NCI-H2107 treated with DMSO at 0.1 percent for 48 hours (cell line): ENCODE measurements around the gene PLIN1.

Experiments used
- DNase-seq: peaks from one replicate; lab custom pipeline; 2025; ENCODE audit not compliant: unreplicated experiment; lab: John Stamatoyannopoulos, UW

Gene PLIN1

GRCh38 chr15:89672221-89673164 lies 6.7 kb downstream of the PLIN1 start:
- DNase-seq: no peak

GRCh38 chr15:89671687-89672086 lies 7.5 kb downstream of the PLIN1 start:
- no peak for DNase-seq

- DNase-seq: no peak
Measured at GRCh38 chr15:89670971-89671560, 8.1 kb downstream of the PLIN1 start.

DNA sequence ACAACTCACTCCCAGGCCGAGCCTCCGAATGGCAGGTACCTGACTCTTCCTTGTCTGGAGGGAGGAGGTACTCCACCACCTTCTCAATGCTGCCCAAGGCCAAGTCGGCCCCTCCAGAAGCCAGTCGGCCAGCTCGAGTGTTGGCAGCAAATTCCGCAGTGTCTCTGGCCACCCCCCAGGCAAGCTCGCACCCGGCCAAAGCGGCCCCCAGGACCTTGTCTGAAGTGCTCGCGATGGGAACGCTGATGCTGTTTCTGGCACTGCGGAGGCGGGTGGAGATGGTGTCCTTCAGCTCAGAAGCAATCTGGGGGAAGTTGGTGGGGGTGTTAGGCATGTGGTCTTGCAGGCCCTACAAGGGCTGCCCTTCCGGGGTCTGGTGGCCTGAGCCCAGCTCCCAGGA lies 9.2 kb downstream of the PLIN1 start:
- DNase-seq: no peak

- no peak for DNase-seq
Measured at GRCh38 chr15:89669309-89669865, 9.8 kb downstream of the PLIN1 start.

DNA sequence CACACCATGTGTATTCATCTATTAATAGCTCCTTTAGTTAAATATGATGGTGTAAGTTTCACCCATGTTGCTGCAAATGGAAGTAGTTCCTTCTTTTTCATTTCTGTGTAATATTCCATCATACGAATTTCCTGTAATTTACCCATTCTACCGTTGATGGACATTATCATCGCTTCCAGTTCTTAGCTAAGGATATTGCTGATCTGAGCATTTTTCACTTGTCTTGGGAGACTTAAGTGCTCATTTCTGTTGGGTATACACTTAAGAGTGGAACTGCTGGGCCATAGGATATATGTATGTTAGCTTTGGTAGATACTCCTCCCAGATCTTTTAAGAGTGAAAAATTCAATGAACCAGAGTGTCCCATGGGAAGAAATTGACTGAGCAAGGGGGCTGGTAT lies 11.0 kb downstream of the PLIN1 start:
- DNase-seq: no peak

DNA sequence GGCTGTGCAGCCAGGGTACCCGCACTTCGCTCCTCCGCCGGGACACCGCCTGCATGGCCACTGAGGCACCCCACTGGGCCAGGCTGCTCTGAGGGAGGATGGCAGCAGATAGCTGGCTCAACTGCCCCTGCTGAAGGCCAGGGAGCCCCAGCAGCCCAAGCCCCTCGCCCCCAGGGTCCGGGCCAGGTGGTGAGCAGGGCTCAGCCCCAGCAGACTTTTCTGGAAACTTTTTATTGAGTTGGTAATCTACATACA lies 11.5 kb downstream of the PLIN1 start:
- no peak for DNase-seq

DNA sequence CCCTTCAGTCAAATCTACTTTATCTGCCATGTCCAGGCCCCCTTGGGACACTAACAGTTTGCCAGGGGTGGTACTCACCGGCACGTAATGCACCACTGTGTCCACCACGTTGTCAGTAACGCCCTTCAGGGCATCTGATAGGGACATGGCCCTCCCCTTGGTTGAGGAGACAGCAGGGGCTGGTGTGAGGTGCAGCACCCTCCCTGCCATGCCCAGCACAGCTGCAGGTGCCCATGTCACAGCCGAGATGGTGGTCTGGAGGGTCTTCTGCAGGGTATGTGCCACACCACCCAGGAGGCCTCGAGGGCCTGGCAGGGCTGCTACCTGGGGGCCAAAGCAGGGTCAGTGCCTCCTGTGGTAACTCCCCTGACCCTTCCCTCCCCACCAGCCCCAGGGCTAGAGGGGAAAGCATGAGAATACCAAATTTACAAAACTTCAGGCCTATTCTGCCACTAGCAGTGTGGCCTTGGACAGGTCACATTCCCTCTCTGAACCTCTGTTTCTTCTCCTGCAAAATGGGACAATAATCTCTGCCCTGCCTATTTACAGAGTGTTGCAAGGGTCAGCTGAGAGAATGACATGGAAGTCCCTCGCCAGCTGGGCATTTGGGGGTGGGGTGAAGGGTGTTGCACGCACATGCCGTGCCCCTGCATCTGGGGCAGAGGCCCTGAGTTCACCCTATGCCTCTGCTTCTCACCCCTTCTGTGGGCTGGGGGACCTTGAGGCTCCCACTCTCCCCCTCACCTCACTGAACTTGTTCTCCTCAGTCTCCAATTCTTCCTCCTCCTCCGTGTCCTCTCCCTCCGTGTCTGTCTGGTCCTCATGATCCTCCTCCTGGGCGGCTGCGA lies 12.1 kb downstream of the PLIN1 start:
- DNase-seq: no peak

DNA sequence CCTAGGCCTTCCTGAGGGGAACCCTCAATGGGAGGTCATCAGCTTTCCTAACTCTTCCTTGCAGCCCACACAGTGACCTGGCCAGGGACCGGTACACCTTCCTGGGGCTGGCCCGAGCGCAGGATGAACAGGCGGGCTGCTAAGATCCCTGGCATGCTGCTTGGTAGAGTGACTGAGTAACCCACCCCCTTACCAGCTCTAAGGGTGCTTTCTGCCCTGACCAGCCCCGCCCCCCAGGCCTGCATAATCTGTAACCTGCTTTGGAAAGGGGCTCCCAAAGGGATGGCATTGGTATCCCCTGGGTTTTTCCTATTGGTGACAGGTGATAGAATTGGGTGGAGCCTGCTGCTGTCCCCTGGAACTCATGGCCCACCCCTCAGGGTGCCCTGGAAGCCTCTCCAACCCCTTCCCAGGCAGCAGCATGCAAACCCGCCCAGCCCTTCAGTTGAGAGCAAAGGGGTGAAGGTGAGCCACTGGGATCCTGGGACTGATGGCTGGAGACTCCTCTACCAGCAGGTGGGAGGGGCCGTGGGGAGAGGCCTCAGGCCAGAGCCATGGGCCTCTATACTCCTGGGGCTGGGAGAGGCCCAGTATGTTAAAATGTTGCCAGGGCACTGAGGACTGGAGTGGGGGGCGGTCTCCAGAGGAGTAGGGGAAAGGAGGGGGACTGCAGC lies 12.8 kb downstream of the PLIN1 start:
- DNase-seq: no peak

- no peak for DNase-seq
Measured at GRCh38 chr15:89665449-89666181, 13.6 kb downstream of the PLIN1 start.

- DNase-seq: peak; percentile 57
Measured at GRCh38 chr15:89664441-89665350, 14.5 kb downstream of the PLIN1 start.

- no peak for DNase-seq
Measured at GRCh38 chr15:89662893-89663626, 16.1 kb downstream of the PLIN1 start.

- DNase-seq: no peak
Measured at GRCh38 chr15:89660556-89660955, 18.6 kb downstream of the PLIN1 start.

GRCh38 chr15:89659295-89659694 lies 19.9 kb downstream of the PLIN1 start:
- no peak for DNase-seq

DNA sequence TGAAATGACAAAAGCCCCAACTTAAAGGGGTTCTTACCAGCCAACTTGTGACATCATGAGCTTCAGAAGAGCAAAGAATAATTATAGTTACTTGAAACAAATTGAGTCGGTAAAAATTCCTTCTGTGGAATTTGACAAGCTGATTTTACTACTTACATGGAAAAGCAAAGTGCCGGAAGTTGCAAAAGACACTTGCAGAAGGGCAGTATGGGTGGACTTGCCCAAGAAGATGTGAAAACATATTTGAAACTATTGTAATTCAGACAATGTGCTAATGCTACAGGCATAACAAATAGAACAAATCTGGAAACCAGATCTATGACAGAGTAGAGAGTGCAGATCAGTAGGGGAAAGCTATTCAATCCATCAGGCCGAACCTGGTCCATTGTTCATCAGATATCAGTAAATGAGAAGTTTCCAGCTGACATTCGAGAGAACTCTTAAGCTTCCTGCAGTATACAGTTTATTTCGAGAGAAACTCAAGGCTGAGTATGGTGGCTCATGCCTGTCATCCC lies 21.4 kb downstream of the PLIN1 start:
- DNase-seq: no peak

DNA sequence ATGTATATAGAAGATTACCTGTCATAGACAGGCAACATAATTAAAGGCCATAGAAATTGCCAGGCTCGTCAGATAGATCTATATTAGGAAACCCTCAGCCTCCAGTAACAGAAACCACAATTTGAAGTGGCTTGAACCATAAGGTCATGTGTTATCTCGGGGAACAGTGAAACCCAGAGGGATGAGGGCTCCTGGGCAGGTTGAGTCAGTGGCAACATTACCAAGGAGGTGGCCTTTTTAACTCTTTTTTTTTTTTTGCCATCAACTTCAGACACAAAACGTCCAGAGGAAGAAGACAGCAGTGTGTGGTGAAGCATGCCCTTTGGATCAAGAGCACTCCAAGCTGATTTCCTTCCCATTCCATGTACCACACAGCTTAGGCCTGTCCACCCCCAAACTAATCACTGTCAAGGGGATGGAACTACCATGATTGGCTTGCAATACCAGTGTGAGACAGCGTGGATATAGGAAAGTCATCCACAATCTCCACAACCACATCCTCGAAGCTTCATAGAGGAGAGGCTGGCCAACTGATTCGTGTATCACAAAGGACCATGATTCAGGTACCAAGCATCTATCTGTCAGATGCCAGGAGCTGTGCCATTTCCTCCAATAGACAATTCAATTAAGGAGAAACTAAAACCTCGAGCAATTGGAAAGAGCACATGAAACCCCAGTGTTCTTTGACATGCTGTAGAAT lies 22.9 kb downstream of the PLIN1 start:
- no peak for DNase-seq

GRCh38 chr15:89654847-89655805 lies 24.0 kb downstream of the PLIN1 start, which contains the start of gene KIF7:
Gene KIF7 (minus strand): TSS chr15:89655467. CDS start chr15:89652930, 2,537 bp downstream.
- no peak for DNase-seq
